Liver (tissue), 9 donors: Measurements from ENCODE around the gene KCNJ1. TPM values are rescaled to one million over a fixed set of nuclear protein-coding genes. Genes with fewer than 3 reads are reported as not detected.

Experiments used
- DNase-seq: peaks from one replicate; pipeline ENCODE4 v3.0.0-alpha.2; 2017; ENCODE audit warnings: low spot score
- H3K27ac ChIP-seq, 2 donors: one replicate each; pipeline ENCODE4 v1.7.0; 2013; ENCODE audit warnings: inconsistent platforms in 2 of 2, low read length in 2 of 2, control low read depth in 1 of 2, low read depth in 1 of 2, mild to moderate bottlenecking in 1 of 2
- H3K27me3 ChIP-seq, 4 donors: one replicate each; pipeline versions ENCODE4 v1.6.1 to v1.7.0; 2013; ENCODE audit warnings: low read length in 3 of 4, inconsistent platforms in 1 of 4, mild to moderate bottlenecking in 1 of 4, moderate library complexity in 1 of 4; ENCODE audit not compliant: control insufficient read depth in 4 of 4, insufficient read depth in 4 of 4
- H3K36me3 ChIP-seq, 4 donors: one replicate each; pipeline versions ENCODE4 v1.6.1 to v1.7.0; 2013; ENCODE audit warnings: low read length in 3 of 4, mild to moderate bottlenecking in 3 of 4, low read depth in 1 of 4, moderate library complexity in 1 of 4; ENCODE audit not compliant: control insufficient read depth in 4 of 4, insufficient read depth in 3 of 4
- H3K4me1 ChIP-seq, 4 donors: one replicate each; pipeline versions ENCODE4 v1.6.1 to v1.7.0; 2013; ENCODE audit warnings: low read length in 3 of 4, mild to moderate bottlenecking in 3 of 4, moderate library complexity in 1 of 4; ENCODE audit not compliant: control insufficient read depth in 4 of 4, insufficient read depth in 4 of 4
- H3K4me3 ChIP-seq, 3 donors: one replicate each; pipeline versions ENCODE4 v1.6.1 to v1.7.0; 2013; ENCODE audit warnings: low read length in 3 of 3, control low read depth in 1 of 3, low read depth in 1 of 3, mild to moderate bottlenecking in 1 of 3
- H3K9ac ChIP-seq, 2 donors: one replicate each; pipeline ENCODE4 v1.7.0; 2013; ENCODE audit warnings: low read length in 2 of 2, mild to moderate bottlenecking in 2 of 2, moderate library complexity in 2 of 2, control low read depth in 1 of 2, low read depth in 1 of 2
- H3K9me3 ChIP-seq, 4 donors: one replicate each; pipeline versions ENCODE4 v1.6.1 to v1.7.0; 2013; ENCODE audit warnings: low read length in 3 of 4; ENCODE audit not compliant: control insufficient read depth in 4 of 4
- ATF3 ChIP-seq: IDR thresholded peaks from 2 replicates; pipeline ENCODE4 v1.6.1; 2016; ENCODE audit warnings: antibody characterized with exemption
- CTCF ChIP-seq: fragments of 150-350 bp; IDR thresholded peaks from 2 replicates; pipeline ENCODE4 v1.5.1; 2017; ENCODE audit warnings: improper control_type of control experiment, low read depth, low read length; ENCODE audit not compliant: missing input control
- EGR1 ChIP-seq, 2 donors: IDR thresholded peaks; 2 replicates each; pipeline ENCODE4 v1.6.1; 2016 to 2018; ENCODE audit warnings: antibody characterized with exemption in 2 of 2, low read depth in 2 of 2
- FOXA1 ChIP-seq: IDR thresholded peaks from 2 replicates; pipeline ENCODE4 v1.6.1; 2016; ENCODE audit warnings: antibody characterized with exemption
- FOXA2 ChIP-seq: IDR thresholded peaks from 2 replicates; pipeline ENCODE4 v1.6.1; 2016; ENCODE audit warnings: antibody characterized with exemption
- GABPA ChIP-seq, 2 donors: IDR thresholded peaks in 1 of 2; conservative IDR thresholded peaks in 1 of 2; 2 replicates each; pipeline ENCODE4 v1.6.1; 2016; ENCODE audit warnings: antibody characterized with exemption in 2 of 2, mild to moderate bottlenecking in 1 of 2, moderate library complexity in 1 of 2
- HNF4A ChIP-seq, 2 donors: conservative IDR thresholded peaks; 2 replicates each; pipeline ENCODE4 v1.6.1; 2016; ENCODE audit warnings: antibody characterized with exemption in 2 of 2, mild to moderate bottlenecking in 2 of 2
- HNF4G ChIP-seq: IDR thresholded peaks from 2 replicates; pipeline ENCODE4 v1.6.1; 2016; ENCODE audit warnings: antibody characterized with exemption
- JUND ChIP-seq, 2 donors: IDR thresholded peaks; 2 replicates each; pipeline ENCODE4 v1.6.1; 2016; ENCODE audit warnings: antibody characterized with exemption in 2 of 2
- MAX ChIP-seq: IDR thresholded peaks from 2 replicates; pipeline ENCODE4 v1.6.1; 2016; ENCODE audit warnings: antibody characterized with exemption
- NR2F2 ChIP-seq: IDR thresholded peaks from 2 replicates; pipeline ENCODE4 v1.6.1; 2016; ENCODE audit warnings: antibody characterized with exemption
- RAD21 ChIP-seq, 2 donors: IDR thresholded peaks; 2 replicates each; pipeline ENCODE4 v1.6.1; 2016; ENCODE audit warnings: antibody characterized with exemption in 2 of 2, mild to moderate bottlenecking in 2 of 2
- REST ChIP-seq: IDR thresholded peaks from 2 replicates; pipeline ENCODE4 v1.6.1; 2016; ENCODE audit warnings: antibody characterized with exemption, mild to moderate bottlenecking
- RXRA ChIP-seq, 2 donors: IDR thresholded peaks; 2 replicates each; pipeline ENCODE4 v1.6.1; 2017 to 2018; ENCODE audit warnings: antibody characterized with exemption in 2 of 2, mild to moderate bottlenecking in 1 of 2
- SP1 ChIP-seq: IDR thresholded peaks from 2 replicates; pipeline ENCODE4 v1.6.1; 2018; ENCODE audit warnings: antibody characterized with exemption, mild to moderate bottlenecking
- TAF1 ChIP-seq: conservative IDR thresholded peaks from 2 replicates; pipeline ENCODE4 v1.6.1; 2016; ENCODE audit warnings: antibody characterized with exemption, mild to moderate bottlenecking
- YY1 ChIP-seq: IDR thresholded peaks from 2 replicates; pipeline ENCODE4 v1.6.1; 2016; ENCODE audit warnings: antibody characterized with exemption, mild to moderate bottlenecking
- ZBTB33 ChIP-seq: IDR thresholded peaks from 2 replicates; pipeline ENCODE4 v1.6.1; 2016; ENCODE audit warnings: antibody characterized with exemption
- WGBS: extraction: QIAGEN DNeasy Blood & Tissue Kit; methylation state at CpG from one replicate; pipeline ENCODE4 v1.1.7; 2013; 5-methylcytosine and 5-hydroxymethylcytosine counted together
- polyA plus RNA-seq, 2 donors: library from polyadenylated mRNA; stranded (reverse) in 1 of 2; unstranded in 1 of 2; fragments of 200-250 nt in 1 of 2; fragments of >200 nt in 1 of 2; fragmentation: Nextera tagmentation in 1 of 2; extraction: Ambion mirVana in 1 of 2; gene quantifications; one replicate each; pipeline versions ENCODE4 v1.2.1 to v1.2.3, GENCODE V29; 2013 to 2015
- total RNA-seq, 2 donors: library from RNA; depleted of rRNA; stranded (reverse); fragments of >200 nt; gene quantifications; one replicate each; pipeline ENCODE4 v1.2.3, GENCODE V29; 2014
- donor health status: healthy.
- donor health status: healthy.
- donor health status: healthy.
- donor health status: healthy.
- donor health status: healthy.

Gene KCNJ1
- total and polyA plus RNA-seq, 4 donors = 0.14 to 0.23 TPM; not detected in 2

- Histone ChIP-seq H3K9ac (no peak overlapping the region), H3K4me3 (no peak overlapping the region), H3K27me3 (no peaks in the 10 kb centered on the region), H3K4me1 (peaks cover 0 to 5% (median 3%) of the 10 kb centered on the region in 4 donors), H3K36me3 (peaks cover 0 to 10% (median 3%) of the 10 kb centered on the region in 4 donors), H3K27ac (no peak overlapping the region), H3K9me3 (no peaks in the 10 kb centered on the region)
- DNase-seq = no peak
- TF ChIP-seq HNF4A (conservative IDR thresholded peaks at IDR 0.05) (peak; percentile 96 to 97), JUND (IDR thresholded peaks at IDR 0.05) (no peak), CTCF (no peak), FOXA2 (no peak), FOXA1 (no peak), RAD21 (IDR thresholded peaks at IDR 0.05) (peak in 1 of 2 donors; percentile 3), ATF3 (no peak), HNF4G (peak; percentile 65), SP1 (peak; percentile 74), EGR1 (IDR thresholded peaks at IDR 0.05; ENCODE audit: low read depth in 2 of 2) (no peak), NR2F2 (no peak), RXRA (IDR thresholded peaks at IDR 0.05) (peak; percentile 47 to 61), TAF1 (no peak), YY1 (peak; percentile 68), GABPA (IDR thresholded peaks at IDR 0.05 in 1 of 2, conservative IDR thresholded peaks at IDR 0.05 in 1 of 2) (no peak), MAX (peak; percentile 76), REST (no peak), ZBTB33 (no peak)
- WGBS = 35% methylated on average over 4 of the region's 4 CpGs
These were observed 53.4 kb downstream of the KCNJ1 start for GRCh38 chr11:128813729-128814128.
